ENCODE data around the gene FADS2. TPM values are rescaled to one million over a fixed set of nuclear protein-coding genes. Genes with fewer than 3 reads are reported as not detected.

The FADS2 gene
- total and polyA plus RNA-seq, 4 donors = 44.5 to 165 (median 78.8) TPM

DNA sequence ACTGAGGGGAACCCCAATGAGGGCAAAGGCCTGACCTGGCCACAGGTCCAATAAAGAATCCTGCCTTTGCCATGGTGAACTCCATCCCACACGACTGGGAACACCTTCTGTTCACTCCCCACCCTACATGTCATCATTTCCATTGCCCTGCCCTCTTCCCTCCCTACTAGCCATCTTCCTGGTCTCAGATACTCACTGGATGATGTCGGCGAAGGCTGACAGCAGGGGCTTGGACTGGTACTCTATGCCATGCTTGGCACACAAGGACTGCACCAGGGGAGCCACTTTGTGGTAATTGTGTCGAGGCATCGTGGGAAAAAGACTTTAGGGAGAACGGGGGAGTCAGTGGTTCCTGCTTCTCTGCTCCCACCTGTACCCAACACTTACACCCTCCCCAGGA is 25.5 kb upstream of the FADS2 start:
- H3K9me3 ChIP-seq (ENCODE audit: control insufficient read depth in 4 of 4, insufficient read depth in 3 of 4, low read length in 3 of 4) = no peaks in the 10 kb centered on the region
- H3K4me1 ChIP-seq (ENCODE audit: control insufficient read depth in 5 of 5, insufficient read depth in 5 of 5, low read length in 5 of 5) = peaks cover 0 to 3% (median 2%) of the 10 kb centered on the region in 5 donors
- H3K27ac ChIP-seq (ENCODE audit: low read depth in 1 of 2, low read length in 1 of 2) = no peak overlapping the region
- WGBS, 2 donors = 92% methylated on average over 6 of the region's 6 CpGs
- ATAC-seq (ENCODE audit: insufficient read depth, low FRiP score) = no peak
- no peak overlapping the region for H3K4me3 ChIP-seq
- TF ChIP-seq, protein P1, sequence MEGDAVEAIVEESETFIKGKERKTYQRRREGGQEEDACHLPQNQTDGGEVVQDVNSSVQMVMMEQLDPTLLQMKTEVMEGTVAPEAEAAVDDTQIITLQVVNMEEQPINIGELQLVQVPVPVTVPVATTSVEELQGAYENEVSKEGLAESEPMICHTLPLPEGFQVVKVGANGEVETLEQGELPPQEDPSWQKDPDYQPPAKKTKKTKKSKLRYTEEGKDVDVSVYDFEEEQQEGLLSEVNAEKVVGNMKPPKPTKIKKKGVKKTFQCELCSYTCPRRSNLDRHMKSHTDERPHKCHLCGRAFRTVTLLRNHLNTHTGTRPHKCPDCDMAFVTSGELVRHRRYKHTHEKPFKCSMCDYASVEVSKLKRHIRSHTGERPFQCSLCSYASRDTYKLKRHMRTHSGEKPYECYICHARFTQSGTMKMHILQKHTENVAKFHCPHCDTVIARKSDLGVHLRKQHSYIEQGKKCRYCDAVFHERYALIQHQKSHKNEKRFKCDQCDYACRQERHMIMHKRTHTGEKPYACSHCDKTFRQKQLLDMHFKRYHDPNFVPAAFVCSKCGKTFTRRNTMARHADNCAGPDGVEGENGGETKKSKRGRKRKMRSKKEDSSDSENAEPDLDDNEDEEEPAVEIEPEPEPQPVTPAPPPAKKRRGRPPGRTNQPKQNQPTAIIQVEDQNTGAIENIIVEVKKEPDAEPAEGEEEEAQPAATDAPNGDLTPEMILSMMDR (IDR thresholded peaks at IDR 0.05; ENCODE audit: control extremely low read depth, extremely low read depth) = no peak
- no peak for DNase-seq
- H3K36me3 ChIP-seq (ENCODE audit: control insufficient read depth in 4 of 4, insufficient read depth in 4 of 4, low read length in 4 of 4) = peaks cover 15 to 32% (median 21%) of the 10 kb centered on the region in 4 donors
- no peak overlapping the region for H3K9ac ChIP-seq (ENCODE audit: insufficient read depth in 1 of 2, low read length in 2 of 2)
- H3K27me3 ChIP-seq (ENCODE audit: control insufficient read depth in 3 of 3, insufficient read depth in 3 of 3, low read length in 2 of 3) = no peaks in the 10 kb centered on the region

DNA sequence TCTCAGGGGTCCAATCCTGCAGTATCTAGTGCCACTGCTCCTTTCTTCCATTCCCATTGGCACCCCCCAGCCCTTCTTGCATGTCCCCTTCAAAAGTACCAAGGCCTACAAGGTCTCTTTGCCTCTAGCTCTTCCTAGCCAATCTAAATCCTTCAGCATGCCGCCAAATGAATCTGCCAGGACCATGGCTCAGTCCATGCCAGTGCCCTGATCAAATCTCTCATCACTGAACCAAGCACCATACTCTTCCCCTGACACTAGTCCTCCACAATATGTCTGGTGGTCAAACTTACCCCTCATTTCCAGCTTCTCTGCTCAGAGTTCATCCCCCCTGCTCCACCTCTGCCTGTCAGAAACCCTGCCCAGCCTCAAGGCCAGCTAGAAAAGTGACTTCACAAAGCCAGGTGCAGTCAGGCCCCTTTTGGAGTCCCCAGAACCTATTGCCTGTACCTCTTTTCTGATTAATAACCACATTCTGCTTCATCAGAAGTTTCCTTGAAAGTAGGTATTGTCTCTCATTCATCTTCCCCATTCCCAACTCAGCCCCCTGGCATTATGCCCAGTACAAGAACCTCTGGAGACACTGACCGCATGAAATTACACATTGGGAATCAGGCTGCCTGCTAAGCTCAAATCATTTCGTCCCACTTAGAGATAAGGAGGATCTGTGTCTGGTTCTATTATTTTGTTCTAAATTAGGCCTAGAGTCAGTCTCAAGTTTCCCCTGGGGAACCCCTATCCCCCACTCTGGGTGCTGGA is 24.0 kb upstream of the FADS2 start:
- Histone ChIP-seq H3K9me3 (ENCODE audit: control insufficient read depth in 4 of 4, insufficient read depth in 3 of 4, low read length in 3 of 4) (no peaks in the 10 kb centered on the region), H3K27ac (ENCODE audit: low read depth in 1 of 2, low read length in 1 of 2) (no peak overlapping the region), H3K9ac (ENCODE audit: insufficient read depth in 1 of 2, low read length in 2 of 2) (no peak overlapping the region), H3K4me1 (ENCODE audit: control insufficient read depth in 5 of 5, insufficient read depth in 5 of 5, low read length in 5 of 5) (peaks cover 0 to 3% (median 0%) of the 10 kb centered on the region in 5 donors), H3K4me3 (no peak overlapping the region), H3K36me3 (ENCODE audit: control insufficient read depth in 4 of 4, insufficient read depth in 4 of 4, low read length in 4 of 4) (peaks cover 15 to 42% (median 21%) of the 10 kb centered on the region in 4 donors), H3K27me3 (ENCODE audit: control insufficient read depth in 3 of 3, insufficient read depth in 3 of 3, low read length in 2 of 3) (no peaks in the 10 kb centered on the region)
- 79 to 80% methylated on average over 3 of the region's 3 CpGs for WGBS, 2 donors
- DNase-seq = peak in 1 of 3 donors; percentile 11
- ATAC-seq (ENCODE audit: insufficient read depth, low FRiP score) = no peak
- TF ChIP-seq, protein P1 (IDR thresholded peaks at IDR 0.05; ENCODE audit: control extremely low read depth, extremely low read depth) = no peak

DNA sequence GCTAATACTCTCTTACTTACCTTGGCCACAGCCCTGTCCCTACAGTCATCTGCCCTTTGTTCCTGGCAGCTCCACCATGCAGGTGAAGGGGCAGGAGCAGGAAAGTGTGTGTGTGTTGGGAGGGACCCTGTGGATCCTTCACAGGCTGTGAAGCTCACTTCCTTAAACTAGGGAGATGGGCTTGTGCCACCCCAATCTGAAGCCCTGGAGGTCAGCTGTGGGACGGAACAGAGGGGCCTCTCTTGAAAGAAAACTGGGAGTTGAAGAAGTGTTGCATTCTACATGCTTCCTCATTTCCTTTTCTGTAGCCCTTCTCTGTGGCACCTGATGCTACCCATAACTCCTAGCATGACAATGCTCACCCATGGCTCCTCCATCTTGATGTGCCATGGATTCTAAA is 23.0 kb upstream of the FADS2 start:
- H3K27me3 ChIP-seq (ENCODE audit: control insufficient read depth in 3 of 3, insufficient read depth in 3 of 3, low read length in 2 of 3) = no peaks in the 10 kb centered on the region
- no peaks in the 10 kb centered on the region for H3K9me3 ChIP-seq (ENCODE audit: control insufficient read depth in 4 of 4, insufficient read depth in 3 of 4, low read length in 3 of 4)
- H3K4me3 ChIP-seq = no peak overlapping the region
- peaks cover 0 to 3% (median 0%) of the 10 kb centered on the region in 5 donors for H3K4me1 ChIP-seq (ENCODE audit: control insufficient read depth in 5 of 5, insufficient read depth in 5 of 5, low read length in 5 of 5)
- TF ChIP-seq, protein P1 (IDR thresholded peaks at IDR 0.05; ENCODE audit: control extremely low read depth, extremely low read depth) = no peak
- H3K9ac ChIP-seq (ENCODE audit: insufficient read depth in 1 of 2, low read length in 2 of 2) = no peak overlapping the region
- H3K36me3 ChIP-seq (ENCODE audit: control insufficient read depth in 4 of 4, insufficient read depth in 4 of 4, low read length in 4 of 4) = peaks cover 20 to 48% (median 30%) of the 10 kb centered on the region in 4 donors
- ATAC-seq (ENCODE audit: insufficient read depth, low FRiP score) (no peak), DNase-seq (no peak)
- WGBS, 2 donors = 33 to 81% methylated on average over 1 of the region's 1 CpG
- no peak overlapping the region for H3K27ac ChIP-seq (ENCODE audit: low read depth in 1 of 2, low read length in 1 of 2)
